HepG2 (cell line): ENCODE measurements around the gene KIAA0232. TPM values are rescaled to one million over a fixed set of nuclear protein-coding genes. Genes with fewer than 3 reads are reported as not detected.

Source experiments
- ETV6 ChIP-seq: sonication (generic); formaldehyde crosslinking; conservative IDR thresholded peaks from 2 replicates; pipeline ENCODE4 v1.4.0; 2020; ENCODE audit warnings: missing genetic modification reagents
- KDM1A ChIP-seq: IDR thresholded peaks from 2 replicates; pipeline ENCODE4 v1.6.1; 2016; ENCODE audit warnings: missing compliant biosample characterization
- MYC ChIP-seq: sonication (generic); formaldehyde crosslinking; IDR thresholded peaks from 2 replicates; pipeline ENCODE4 v1.9.0; 2021; ENCODE audit warnings: missing genetic modification reagents, borderline replicate concordance
- NR2F6 ChIP-seq, 2 experiments: IDR thresholded peaks; 2 replicates each; pipeline ENCODE4 v1.6.1; 2016; ENCODE audit warnings: antibody characterized with exemption in 1 of 2, mild to moderate bottlenecking in 1 of 2
- RCOR2 ChIP-seq: IDR thresholded peaks from 2 replicates; pipeline ENCODE4 v1.6.1; 2016; ENCODE audit warnings: missing biosample characterization, missing genetic modification reagents
- THAP11 ChIP-seq: IDR thresholded peaks from 2 replicates; pipeline ENCODE4 v1.6.1; 2016; ENCODE audit warnings: missing biosample characterization, missing genetic modification reagents
- TSC22D2 ChIP-seq: sonication (generic); formaldehyde crosslinking; IDR thresholded peaks from 2 replicates; pipeline ENCODE4 v1.5.1; 2020; ENCODE audit warnings: missing genetic modification reagents, mild to moderate bottlenecking, borderline replicate concordance
- ZBTB43 ChIP-seq: sonication (generic); formaldehyde crosslinking; conservative IDR thresholded peaks from 2 replicates; pipeline ENCODE4 v1.4.0; 2020; ENCODE audit warnings: missing genetic modification reagents
- ZNF12 ChIP-seq: sonication (generic); formaldehyde crosslinking; IDR thresholded peaks from 2 replicates; pipeline ENCODE4 v1.5.0; 2020; ENCODE audit warnings: missing genetic modification reagents
- ZNF263 ChIP-seq: sonication (generic); formaldehyde crosslinking; IDR thresholded peaks from 2 replicates; pipeline ENCODE4 v1.4.0; 2020; ENCODE audit warnings: missing genetic modification reagents
- ZNF605 ChIP-seq: sonication (generic); formaldehyde crosslinking; IDR thresholded peaks from 2 replicates; pipeline ENCODE4 v1.8.0; 2022; ENCODE audit warnings: mild to moderate bottlenecking, missing genetic modification reagents
- ZNF644 ChIP-seq: IDR thresholded peaks from 2 replicates; pipeline ENCODE4 v1.6.1; 2016; ENCODE audit warnings: low read depth
- ZNF652 ChIP-seq: IDR thresholded peaks from 2 replicates; pipeline ENCODE4 v1.6.1; 2016; ENCODE audit warnings: low read depth, borderline replicate concordance
- ZNF687 ChIP-seq: sonication (generic); formaldehyde crosslinking; IDR thresholded peaks from 2 replicates; pipeline ENCODE4 v1.5.1; 2020; ENCODE audit warnings: mild to moderate bottlenecking, missing genetic modification reagents, moderate library complexity
- polyA plus RNA-seq, 8 experiments: library from polyadenylated mRNA; depleted of rRNA in 3 of 8; stranded (reverse) in 7 of 8; unstranded in 1 of 8; fragments of >200 nt; fragmentation: Illumina TruSeq in 4 of 8; extraction: Trizol in 4 of 8; gene quantifications; 2 replicates each; pipeline versions ENCODE4 v1.2.1 to v1.2.3, GENCODE V29; 2011 to 2016; ENCODE audit warnings: low read depth in 4 of 8, missing spikeins in 1 of 8, mixed read lengths in 1 of 8; ENCODE audit not compliant: insufficient read depth in 1 of 8
- total RNA-seq, 5 experiments: library from RNA; depleted of rRNA; stranded (reverse); fragments of >200 nt; fragmentation: Illumina TruSeq; extraction: Trizol; gene quantifications; 2 replicates each; pipeline ENCODE4 v1.2.3, GENCODE V29; 2016; ENCODE audit warnings: low read depth in 1 of 5
- TF ChIP-seq, protein P1 (sequence below): sonication (generic); formaldehyde crosslinking; IDR thresholded peaks from 2 replicates; pipeline ENCODE4 v1.8.1; 2023; ENCODE audit warnings: mild to moderate bottlenecking, missing genetic modification reagents
- TF ChIP-seq, protein P2 (sequence below): IDR thresholded peaks from 2 replicates; pipeline ENCODE4 v1.6.1; 2016
- TF ChIP-seq, protein P3 (sequence below): sonication (generic); formaldehyde crosslinking; IDR thresholded peaks from 2 replicates; pipeline ENCODE4 v1.4.0; 2020; ENCODE audit warnings: missing genetic modification reagents; ENCODE audit errors: not compliant biosample characterization

Gene KIAA0232
- total and polyA plus RNA-seq, 2 of the 13 experiments (the other 11 are each of a cell fraction or from before 2014, with no cell fraction given), result 7.8 to 17.1 TPM

GRCh38 chr4:6779667-6780565 lies 2.6 kb upstream of the KIAA0232 start (continued):
- TF ChIP-seq ZNF687, result peak; percentile 56
- TF ChIP-seq ZNF263 (CRISPR knock-in tag), result 0 out of 2 replicates have a peak, but pooled peaks have one; percentile 52
- TF ChIP-seq TSC22D2 (CRISPR knock-in tag), result 0 out of 2 replicates have a peak, but pooled peaks have one; percentile 32
- TF ChIP-seq ZNF12 (CRISPR knock-in tag), result peak; percentile 79; the same call in 1 of the 2 replicates
- TF ChIP-seq, protein P1, sequence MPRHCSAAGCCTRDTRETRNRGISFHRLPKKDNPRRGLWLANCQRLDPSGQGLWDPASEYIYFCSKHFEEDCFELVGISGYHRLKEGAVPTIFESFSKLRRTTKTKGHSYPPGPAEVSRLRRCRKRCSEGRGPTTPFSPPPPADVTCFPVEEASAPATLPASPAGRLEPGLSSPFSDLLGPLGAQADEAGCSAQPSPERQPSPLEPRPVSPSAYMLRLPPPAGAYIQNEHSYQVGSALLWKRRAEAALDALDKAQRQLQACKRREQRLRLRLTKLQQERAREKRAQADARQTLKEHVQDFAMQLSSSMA (CRISPR knock-in tag), result no peak
- peak; percentile 81 for TF ChIP-seq KDM1A (CRISPR knock-in tag)
- TF ChIP-seq ETV6, result no peak
- 0 out of 2 replicates have a peak, but pooled peaks have one; percentile 40 for TF ChIP-seq ZBTB43
- TF ChIP-seq MYC (CRISPR knock-in tag), result 0 out of 2 replicates have a peak, but pooled peaks have one; percentile 36
- TF ChIP-seq ZNF605 (CRISPR knock-in tag), result 0 out of 2 replicates have a peak, but pooled peaks have one; percentile 40
- 0 out of 2 replicates have a peak, but pooled peaks have one; percentile 12 for TF ChIP-seq ZNF644 (CRISPR knock-in tag)
- TF ChIP-seq NR2F6 (IDR thresholded peaks at IDR 0.05), result no peak
- peak; percentile 50; the same call in 1 of the 2 replicates for TF ChIP-seq NR2F6 (CRISPR knock-in tag; IDR thresholded peaks at IDR 0.05)
- TF ChIP-seq RCOR2 (CRISPR knock-in tag), result peak; percentile 72; the same call in 1 of the 2 replicates
- TF ChIP-seq, protein P2, sequence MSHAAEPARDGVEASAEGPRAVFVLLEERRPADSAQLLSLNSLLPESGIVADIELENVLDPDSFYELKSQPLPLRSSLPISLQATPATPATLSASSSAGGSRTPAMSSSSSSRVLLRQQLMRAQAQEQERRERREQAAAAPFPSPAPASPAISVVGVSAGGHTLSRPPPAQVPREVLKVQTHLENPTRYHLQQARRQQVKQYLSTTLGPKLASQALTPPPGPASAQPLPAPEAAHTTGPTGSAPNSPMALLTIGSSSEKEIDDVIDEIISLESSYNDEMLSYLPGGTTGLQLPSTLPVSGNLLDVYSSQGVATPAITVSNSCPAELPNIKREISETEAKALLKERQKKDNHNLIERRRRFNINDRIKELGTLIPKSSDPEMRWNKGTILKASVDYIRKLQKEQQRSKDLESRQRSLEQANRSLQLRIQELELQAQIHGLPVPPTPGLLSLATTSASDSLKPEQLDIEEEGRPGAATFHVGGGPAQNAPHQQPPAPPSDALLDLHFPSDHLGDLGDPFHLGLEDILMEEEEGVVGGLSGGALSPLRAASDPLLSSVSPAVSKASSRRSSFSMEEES, result 0 out of 2 replicates have a peak, but pooled peaks have one; percentile 30
- TF ChIP-seq, protein P3, sequence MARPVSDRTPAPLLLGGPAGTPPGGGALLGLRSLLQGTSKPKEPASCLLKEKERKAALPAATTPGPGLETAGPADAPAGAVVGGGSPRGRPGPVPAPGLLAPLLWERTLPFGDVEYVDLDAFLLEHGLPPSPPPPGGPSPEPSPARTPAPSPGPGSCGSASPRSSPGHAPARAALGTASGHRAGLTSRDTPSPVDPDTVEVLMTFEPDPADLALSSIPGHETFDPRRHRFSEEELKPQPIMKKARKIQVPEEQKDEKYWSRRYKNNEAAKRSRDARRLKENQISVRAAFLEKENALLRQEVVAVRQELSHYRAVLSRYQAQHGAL (CRISPR knock-in tag), result no peak
- TF ChIP-seq THAP11 (CRISPR knock-in tag), result peak; percentile 39; the same call in 1 of the 2 replicates
- peak; percentile 41; the same call in 1 of the 2 replicates for TF ChIP-seq ZNF652 (CRISPR knock-in tag)
